HEK293 (cell line): Measurements from ENCODE around the gene UBXN11.

ENCODE experiments used
- ATF2 ChIP-seq: fragments of 450-650 bp; formaldehyde crosslinking; IDR thresholded peaks from 2 replicates; pipeline ENCODE4 v1.5.1; 2016; ENCODE audit warnings: missing biosample characterization, missing genetic modification characterization, low read depth
- BCL11A ChIP-seq: fragments of 450-650 bp; formaldehyde crosslinking; IDR thresholded peaks from 2 replicates; pipeline ENCODE4 v1.5.1; 2016; ENCODE audit warnings: low read depth, missing biosample characterization, missing genetic modification characterization
- EGR2 ChIP-seq: fragments of 450-650 bp; formaldehyde crosslinking; IDR thresholded peaks from 2 replicates; pipeline ENCODE4 v1.5.1; 2016; ENCODE audit warnings: low read depth, missing biosample characterization, missing genetic modification characterization
- GLI4 ChIP-seq: fragments of 450-650 bp; formaldehyde crosslinking; IDR thresholded peaks from 2 replicates; pipeline ENCODE4 v1.5.1; 2016; ENCODE audit warnings: missing biosample characterization, missing genetic modification characterization
- GLIS1 ChIP-seq: fragments of 450-650 bp; formaldehyde crosslinking; IDR thresholded peaks from 2 replicates; pipeline ENCODE4 v1.5.1; 2016; ENCODE audit warnings: missing biosample characterization, missing genetic modification characterization
- GLIS2 ChIP-seq: fragments of 450-650 bp; formaldehyde crosslinking; IDR thresholded peaks from 2 replicates; pipeline ENCODE4 v1.5.1; 2016; ENCODE audit warnings: missing biosample characterization, missing genetic modification characterization
- KLF1 ChIP-seq: fragments of 450-650 bp; formaldehyde crosslinking; IDR thresholded peaks from 2 replicates; pipeline ENCODE4 v1.5.1; 2016; ENCODE audit warnings: missing biosample characterization, missing genetic modification characterization
- KLF16 ChIP-seq: fragments of 450-650 bp; formaldehyde crosslinking; IDR thresholded peaks from 2 replicates; pipeline ENCODE4 v1.5.1; 2017; ENCODE audit warnings: missing biosample characterization, missing genetic modification characterization
- KLF8 ChIP-seq: fragments of 450-650 bp; formaldehyde crosslinking; IDR thresholded peaks from 2 replicates; pipeline ENCODE4 v1.5.1; 2016; ENCODE audit warnings: missing biosample characterization, missing genetic modification characterization
- OVOL3 ChIP-seq: fragments of 450-650 bp; formaldehyde crosslinking; IDR thresholded peaks from 2 replicates; pipeline ENCODE4 v1.5.1; 2016; ENCODE audit warnings: missing biosample characterization, missing genetic modification characterization
- PRDM10 ChIP-seq: fragments of 450-650 bp; formaldehyde crosslinking; IDR thresholded peaks from 2 replicates; pipeline ENCODE4 v1.5.1; 2016; ENCODE audit warnings: missing biosample characterization, missing genetic modification characterization
- PRDM4 ChIP-seq: fragments of 450-650 bp; formaldehyde crosslinking; IDR thresholded peaks from 2 replicates; pipeline ENCODE4 v1.5.1; 2017; ENCODE audit warnings: missing biosample characterization, missing genetic modification characterization
- SETDB1 ChIP-seq: IDR thresholded peaks from one replicate; pipeline ENCODE4 v1.6.1; 2017; ENCODE audit warnings: mild to moderate bottlenecking, low read length, moderate library complexity, mixed read lengths; ENCODE audit not compliant: insufficient read length
- ZBTB26 ChIP-seq: fragments of 450-650 bp; formaldehyde crosslinking; optimal IDR thresholded peaks from 2 replicates; pipeline ENCODE3; 2016; ENCODE audit warnings: missing biosample characterization, mild to moderate bottlenecking, missing genetic modification characterization
- ZBTB8A ChIP-seq: fragments of 450-650 bp; formaldehyde crosslinking; IDR thresholded peaks from 2 replicates; pipeline ENCODE4 v1.5.1; 2016; ENCODE audit warnings: missing biosample characterization, missing genetic modification characterization
- ZFHX2 ChIP-seq: fragments of 450-650 bp; formaldehyde crosslinking; conservative IDR thresholded peaks from 2 replicates; pipeline ENCODE4 v1.5.1; 2016; ENCODE audit warnings: missing biosample characterization, missing genetic modification characterization
- ZFP37 ChIP-seq: fragments of 450-650 bp; formaldehyde crosslinking; IDR thresholded peaks from 2 replicates; pipeline ENCODE4 v1.5.1; 2016; ENCODE audit warnings: missing biosample characterization, missing genetic modification characterization
- ZIC2 ChIP-seq: fragments of 450-650 bp; formaldehyde crosslinking; IDR thresholded peaks from 2 replicates; pipeline ENCODE4 v1.5.1; 2016; ENCODE audit warnings: missing biosample characterization, missing genetic modification characterization
- ZNF266 ChIP-seq: fragments of 450-650 bp; formaldehyde crosslinking; IDR thresholded peaks from 2 replicates; pipeline ENCODE4 v1.5.1; 2016; ENCODE audit warnings: missing biosample characterization, missing genetic modification characterization, low read depth
- ZNF324 ChIP-seq: fragments of 450-650 bp; formaldehyde crosslinking; IDR thresholded peaks from 2 replicates; pipeline ENCODE4 v1.5.1; 2016; ENCODE audit warnings: missing biosample characterization, missing genetic modification characterization
- ZNF354C ChIP-seq: fragments of 450-650 bp; formaldehyde crosslinking; IDR thresholded peaks from 2 replicates; pipeline ENCODE4 v1.5.1; 2016; ENCODE audit warnings: missing biosample characterization, missing genetic modification characterization, low read depth, borderline replicate concordance
- ZNF48 ChIP-seq: fragments of 450-650 bp; formaldehyde crosslinking; IDR thresholded peaks from 2 replicates; pipeline ENCODE4 v1.5.1; 2016; ENCODE audit warnings: missing biosample characterization, missing genetic modification characterization
- ZNF501 ChIP-seq: fragments of 450-650 bp; formaldehyde crosslinking; IDR thresholded peaks from 2 replicates; pipeline ENCODE4 v1.5.1; 2016; ENCODE audit warnings: missing biosample characterization, missing genetic modification characterization
- ZNF561 ChIP-seq: fragments of 450-650 bp; IDR thresholded peaks from 2 replicates; pipeline ENCODE4 v1.5.1; 2018; ENCODE audit warnings: missing biosample characterization, missing genetic modification characterization, borderline replicate concordance
- ZNF654 ChIP-seq: fragments of 450-650 bp; formaldehyde crosslinking; IDR thresholded peaks from 2 replicates; pipeline ENCODE4 v1.5.1; 2016; ENCODE audit warnings: low read depth, missing biosample characterization, missing genetic modification characterization
- ZNF660 ChIP-seq: fragments of 450-650 bp; IDR thresholded peaks from 2 replicates; pipeline ENCODE4 v1.5.1; 2018; ENCODE audit warnings: missing biosample characterization, mild to moderate bottlenecking, missing genetic modification characterization
- ZNF707 ChIP-seq: fragments of 450-650 bp; formaldehyde crosslinking; IDR thresholded peaks from 2 replicates; pipeline ENCODE4 v1.5.1; 2016; ENCODE audit warnings: missing biosample characterization, missing genetic modification characterization
- ZNF791 ChIP-seq: fragments of 450-650 bp; formaldehyde crosslinking; IDR thresholded peaks from 2 replicates; pipeline ENCODE4 v1.5.1; 2016; ENCODE audit warnings: missing biosample characterization, missing genetic modification characterization
- ZNF830 ChIP-seq: fragments of 450-650 bp; IDR thresholded peaks from 2 replicates; pipeline ENCODE4 v1.5.0; 2018; ENCODE audit warnings: missing biosample characterization, missing genetic modification characterization, low read depth, mild to moderate bottlenecking, moderate library complexity
- ZSCAN5A ChIP-seq: fragments of 450-650 bp; formaldehyde crosslinking; IDR thresholded peaks from 2 replicates; pipeline ENCODE4 v1.5.1; 2016; ENCODE audit warnings: missing biosample characterization, missing genetic modification characterization

Gene UBXN11

GRCh38 chr1:26233903-26234643 lies 72.4 kb downstream of the UBXN11 start, which contains the start of gene CEP85 (continued):
- TF ChIP-seq ZNF791 (tag by site-specific recombination) (no peak), ZNF266 (no peak), KLF8 (tag by site-specific recombination) (peak; percentile 63; the same call in 1 of the 2 replicates), ZBTB8A (tag by site-specific recombination) (peak; percentile 10; the same call in 1 of the 2 replicates), ZNF561 (tag by site-specific recombination) (peak; percentile 67; the same call in 1 of the 2 replicates), GLI4 (tag by site-specific recombination) (no peak), ZNF324 (tag by site-specific recombination) (no peak; the same call in 1 of the 2 replicates), KLF1 (tag by site-specific recombination) (peak; percentile 60; the same call in 1 of the 2 replicates), ZBTB26 (tag by site-specific recombination) (peak; percentile 97), ZNF707 (tag by site-specific recombination) (no peak), ZFP37 (tag by site-specific recombination) (peak; percentile 66; the same call in 1 of the 2 replicates), PRDM4 (tag by site-specific recombination) (0 out of 2 replicates have a peak, but pooled peaks have one; percentile 25), ZNF354C (tag by site-specific recombination) (no peak), ZNF48 (tag by site-specific recombination) (no peak), ZNF654 (tag by site-specific recombination) (peak; percentile 73), EGR2 (tag by site-specific recombination) (0 out of 2 replicates have a peak, but pooled peaks have one; percentile 23), OVOL3 (tag by site-specific recombination) (peak; percentile 97), GLIS1 (peak; percentile 34; the same call in 1 of the 2 replicates), PRDM10 (peak; percentile 56; the same call in 1 of the 2 replicates), SETDB1 (no peak), ATF2 (no peak), ZFHX2 (peak; percentile 52), GLIS2 (tag by site-specific recombination) (peak; percentile 42; the same call in 1 of the 2 replicates), BCL11A (no peak), ZNF660 (peak; percentile 60), ZSCAN5A (tag by site-specific recombination) (no peak), ZIC2 (tag by site-specific recombination) (peak; percentile 77), ZNF501 (tag by site-specific recombination) (peak; percentile 92), KLF16 (tag by site-specific recombination) (peak; percentile 60; the same call in 1 of the 2 replicates), ZNF830 (tag by site-specific recombination) (no peak)
